Upper lobe of left lung (tissue), 6 donors: ENCODE data around the gene CNN1. TPM values are rescaled to one million over a fixed set of nuclear protein-coding genes. Genes with fewer than 3 reads are reported as not detected.
"Not testable (repeated sequence)": the region's sequence is repeated elsewhere in the genome, so short reads cannot be mapped to it uniquely, and the experiment has no call there.

ENCODE experiments used
- ATAC-seq, 2 donors: fragments of 200-7000 bp; cut with Tn5 transposase; one replicate each; pipeline ENCODE4 v1.9.1; 2022; ENCODE audit warnings: mild to moderate bottlenecking in 2 of 2, moderate library complexity in 2 of 2; ENCODE audit not compliant: low FRiP score in 2 of 2
- DNase-seq, 2 donors: peaks; one replicate each; pipeline ENCODE4 v3.0.0-alpha.2; 2019 to 2020
- H3K27ac ChIP-seq, 4 donors: fragments of 200-600 bp; sonication (generic); one replicate each; pipeline ENCODE4 v1.5.1; 2016 to 2019
- H3K27me3 ChIP-seq, 4 donors: fragments of 200-600 bp; sonication (generic); one replicate each; pipeline ENCODE4 v1.5.1; 2017 to 2019
- H3K36me3 ChIP-seq, 4 donors: fragments of 200-600 bp; sonication (generic); one replicate each; pipeline ENCODE4 v1.5.1; 2016 to 2019
- H3K4me1 ChIP-seq, 4 donors: fragments of 200-600 bp; sonication (generic); one replicate each; pipeline ENCODE4 v1.5.1; 2018 to 2019
- H3K4me3 ChIP-seq, 4 donors: fragments of 200-600 bp; sonication (generic); one replicate each; pipeline ENCODE4 v1.5.1; 2017 to 2019; ENCODE audit warnings: mild to moderate bottlenecking in 2 of 4, moderate library complexity in 1 of 4
- H3K9me3 ChIP-seq, 4 donors: fragments of 200-600 bp; sonication (generic); one replicate each; pipeline ENCODE4 v1.5.1; 2018 to 2019
- EP300 ChIP-seq, 4 donors: sonication (generic); formaldehyde crosslinking; IDR thresholded peaks; one replicate each; pipeline ENCODE4 v1.5.1; 2017; ENCODE audit warnings: antibody characterized with exemption in 4 of 4, control low read depth in 2 of 4
- POLR2A ChIP-seq, 4 donors: fragments of 450-650 bp; IDR thresholded peaks; one replicate each; pipeline ENCODE4 v1.5.1; 2016 to 2017; ENCODE audit warnings: antibody characterized with exemption in 4 of 4, mild to moderate bottlenecking in 2 of 4
- POLR2AphosphoS5 ChIP-seq, 2 donors: sonication (generic); formaldehyde crosslinking; IDR thresholded peaks; one replicate each; pipeline ENCODE4 v1.5.1; 2017; ENCODE audit warnings: antibody characterized with exemption in 2 of 2
- WGBS, 2 donors: methylation state at CpG; one replicate each; pipeline ENCODE4 v1.1.5; 2017 to 2018; 5-methylcytosine and 5-hydroxymethylcytosine counted together
- small RNA-seq, 4 donors: library from RNA; depleted of rRNA; stranded (forward); fragments of <200 nt; gene quantifications; one replicate each; pipeline ENCODE3, GENCODE V24; 2016
- total RNA-seq, 6 donors: library from RNA; depleted of rRNA in 4 of 6; stranded (reverse); fragments of >200 nt in 4 of 6; gene quantifications; one replicate each; pipeline versions ENCODE4 v1.1.0 to v1.2.1, GENCODE V29; 2016 to 2021
- TF ChIP-seq, protein P1 (sequence below), 6 experiments: fragments of 450-650 bp in 4 of 6; fragments of 200-600 bp in 2 of 6; sonication (generic) in 2 of 6; IDR thresholded peaks; one replicate each; pipeline ENCODE4 v1.5.1; 2016 to 2019; ENCODE audit warnings: antibody characterized with exemption in 6 of 6
- donor health status: DM: no; HTN: no; CAD: no; lungs with moderate emphysema.
- donor health status: DM: no; HTN: yes; CAD: no; lungs with severe emphysema.

The CNN1 gene
- total RNA-seq, 6 donors from 2014 or later, result 3.1 to 47.9 (median 20.7) TPM

DNA sequence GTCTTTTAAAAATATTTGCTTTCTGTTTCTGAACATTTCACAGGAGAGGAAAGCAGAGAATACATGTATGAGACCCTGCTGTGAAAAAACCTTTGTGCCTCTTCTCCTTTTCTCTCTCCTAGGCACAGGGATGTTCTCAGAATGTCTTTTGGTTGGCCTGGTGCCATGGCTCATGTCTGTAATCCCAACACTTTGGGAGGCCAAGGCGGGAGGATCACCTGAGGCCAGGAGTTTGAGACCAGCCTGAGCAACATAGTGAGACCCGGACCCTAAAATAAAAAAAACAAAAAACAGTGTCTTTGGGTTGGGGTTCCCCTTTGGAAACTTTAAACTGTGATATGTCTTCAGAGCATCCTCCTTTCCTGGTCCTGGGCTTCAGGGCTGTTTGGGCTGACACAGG, 60.1 kb downstream of the CNN1 start:
- no peak overlapping the region for H3K4me3 ChIP-seq
- TF ChIP-seq POLR2AphosphoS5 (IDR thresholded peaks at IDR 0.05), result no peak
- TF ChIP-seq POLR2A (IDR thresholded peaks at IDR 0.05), result no peak
- TF ChIP-seq, protein P1, sequence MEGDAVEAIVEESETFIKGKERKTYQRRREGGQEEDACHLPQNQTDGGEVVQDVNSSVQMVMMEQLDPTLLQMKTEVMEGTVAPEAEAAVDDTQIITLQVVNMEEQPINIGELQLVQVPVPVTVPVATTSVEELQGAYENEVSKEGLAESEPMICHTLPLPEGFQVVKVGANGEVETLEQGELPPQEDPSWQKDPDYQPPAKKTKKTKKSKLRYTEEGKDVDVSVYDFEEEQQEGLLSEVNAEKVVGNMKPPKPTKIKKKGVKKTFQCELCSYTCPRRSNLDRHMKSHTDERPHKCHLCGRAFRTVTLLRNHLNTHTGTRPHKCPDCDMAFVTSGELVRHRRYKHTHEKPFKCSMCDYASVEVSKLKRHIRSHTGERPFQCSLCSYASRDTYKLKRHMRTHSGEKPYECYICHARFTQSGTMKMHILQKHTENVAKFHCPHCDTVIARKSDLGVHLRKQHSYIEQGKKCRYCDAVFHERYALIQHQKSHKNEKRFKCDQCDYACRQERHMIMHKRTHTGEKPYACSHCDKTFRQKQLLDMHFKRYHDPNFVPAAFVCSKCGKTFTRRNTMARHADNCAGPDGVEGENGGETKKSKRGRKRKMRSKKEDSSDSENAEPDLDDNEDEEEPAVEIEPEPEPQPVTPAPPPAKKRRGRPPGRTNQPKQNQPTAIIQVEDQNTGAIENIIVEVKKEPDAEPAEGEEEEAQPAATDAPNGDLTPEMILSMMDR (IDR thresholded peaks at IDR 0.05), result no peak
- TF ChIP-seq EP300 (IDR thresholded peaks at IDR 0.05), result no peak
- 77 to 98% methylated on average over 2 of the region's 2 CpGs for WGBS, 2 donors
- no peak overlapping the region for H3K27ac ChIP-seq
- DNase-seq (no peak), ATAC-seq (no peak)
- H3K36me3 ChIP-seq, result peaks cover 0 to 4% (median 0%) of the 10 kb centered on the region in 4 donors
- peaks cover 11 to 34% (median 25%) of the 10 kb centered on the region in 4 donors for H3K4me1 ChIP-seq
- no peaks in the 10 kb centered on the region for H3K9me3 ChIP-seq
- H3K27me3 ChIP-seq, result no peaks in the 10 kb centered on the region

DNA sequence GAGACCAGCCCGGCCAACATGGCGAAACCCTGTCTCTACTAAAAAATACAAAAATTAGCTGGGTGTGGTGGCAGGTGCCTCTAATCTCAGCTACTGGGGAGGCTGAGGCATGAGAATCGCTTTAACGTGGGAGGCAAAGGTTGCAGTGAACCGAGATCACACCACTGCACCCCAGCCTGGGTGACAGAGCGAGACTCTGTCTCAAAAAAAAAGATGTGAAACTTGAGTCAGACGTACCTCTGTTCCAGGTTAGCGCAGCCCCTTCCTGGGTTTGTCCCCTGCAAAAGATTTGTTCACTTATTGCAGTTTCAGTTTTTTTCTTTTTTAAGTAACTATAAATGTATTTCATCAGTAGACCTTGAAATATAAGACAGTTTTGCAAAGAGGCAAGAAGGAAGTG, 61.1 kb downstream of the CNN1 start:
- ATAC-seq, H3K4me3 ChIP-seq, H3K36me3 ChIP-seq, H3K27me3 ChIP-seq, H3K9me3 ChIP-seq, DNase-seq, H3K27ac ChIP-seq: not testable (repeated sequence)
- 91 to 96% methylated on average over 8 of the region's 8 CpGs for WGBS, 2 donors
- H3K4me1 ChIP-seq, result peaks cover 11 to 34% (median 25%) of the 10 kb centered on the region in 4 donors

Small RNA genes within 50 kb of the gene (small RNA-seq; reads per million reads assigned to genes)
- gene MIR7974, result 0.52 to 1.4 (median 0.69) reads per million in 4 donors
- 0 to 0.18 (median 0.13) reads per million in 4 donors for gene RN7SL833P

Other genes with a start within 250 kb of the CNN1 start
- gene TSPAN16, start 242.7 kb upstream of the CNN1 start, total RNA-seq, result not detected
- 10 to 100 TPM; 22.6 to 59.2 (median 30.7) TPM for gene RAB3D, start 199.2 kb upstream of the CNN1 start, total RNA-seq
- 100 to 1,000 TPM in 3 of 6 donors, 10 to 100 TPM in 3; 85.9 to 260 (median 132) TPM for gene TMEM205, start 192.6 kb upstream of the CNN1 start, total RNA-seq
- 100 to 1,000 TPM in 1 of 6 donors, 10 to 100 TPM in 5; 17.5 to 176 (median 33.3) TPM for gene CCDC159, start 192.3 kb upstream of the CNN1 start, total RNA-seq
- 10 to 100 TPM; 10.8 to 53.8 (median 26.0) TPM for gene PLPPR2, start 183.4 kb upstream of the CNN1 start, total RNA-seq
- 10 to 100 TPM in 1 of 6 donors, 1 to 10 TPM in 4, under 1 TPM in 1; 0.89 to 13.6 (median 3.7) TPM for gene SWSAP1, start 164.2 kb upstream of the CNN1 start, total RNA-seq
- 10 to 100 TPM in 4 of 6 donors, 1 to 10 TPM in 2; 7.5 to 45.1 (median 15.5) TPM for gene EPOR, start 154.5 kb upstream of the CNN1 start, total RNA-seq
- 100 to 1,000 TPM in 1 of 6 donors, 10 to 100 TPM in 5; 18.5 to 242 (median 44.6) TPM for gene RGL3, start 119.5 kb upstream of the CNN1 start, total RNA-seq
- 10 to 100 TPM in 1 of 6 donors, 1 to 10 TPM in 4, under 1 TPM in 1; 0.34 to 11.1 (median 4.1) TPM for gene ODAD3, start 103.7 kb upstream of the CNN1 start, total RNA-seq
- gene PRKCSH, start 103.2 kb upstream of the CNN1 start, total RNA-seq, result 100 to 1,000 TPM; 124 to 341 (median 187) TPM
- under 1 TPM in 1 of 6 donors, not detected in 5; 0.03 TPM for gene ELAVL3, start 57.8 kb upstream of the CNN1 start, total RNA-seq
- gene ZNF653, start 33.0 kb upstream of the CNN1 start, total RNA-seq, result 10 to 100 TPM in 3 of 6 donors, 1 to 10 TPM in 3; 6.8 to 30.4 (median 10.3) TPM
- gene ECSIT, start 9.7 kb upstream of the CNN1 start, total RNA-seq, result 10 to 100 TPM; 32.1 to 77.5 (median 48.6) TPM
- 10 to 100 TPM; 21.0 to 58.3 (median 42.9) TPM for gene ELOF1, start 20.4 kb downstream of the CNN1 start, total RNA-seq
- 100 to 1,000 TPM; 169 to 650 (median 349) TPM for gene ACP5, start 38.8 kb downstream of the CNN1 start, total RNA-seq
- gene ZNF627, start 58.6 kb downstream of the CNN1 start, total RNA-seq, result 10 to 100 TPM in 3 of 6 donors, 1 to 10 TPM in 3; 3.9 to 14.8 (median 10.2) TPM
- gene ZNF823, start 200.1 kb downstream of the CNN1 start, total RNA-seq, result 10 to 100 TPM in 2 of 6 donors, 1 to 10 TPM in 4; 6.1 to 22.0 (median 7.7) TPM
- 10 to 100 TPM in 1 of 6 donors, 1 to 10 TPM in 5; 2.7 to 12.3 (median 6.9) TPM for gene ZNF441, start 228.1 kb downstream of the CNN1 start, total RNA-seq